Neural cell (in vitro differentiated cells): Measurements from ENCODE around the gene RBM19. TPM values are rescaled to one million over a fixed set of nuclear protein-coding genes. Genes with fewer than 3 reads are reported as not detected.
"Not testable (repeated sequence)": the region's sequence is repeated elsewhere in the genome, so short reads cannot be mapped to it uniquely, and the experiment has no call there.

Experiments
- H2AFZ ChIP-seq: fragments of 200-600, 300-800 bp; sonication (generic), shearing (Covaris generic); 2 replicates; pipeline ENCODE4 v1.6.0; 2014; ENCODE audit warnings: low read depth, mild to moderate bottlenecking, antibody characterized with exemption, low read length, moderate library complexity
- H3F3A ChIP-seq: fragments of 200-600 bp; shearing (Covaris generic); 2 replicates; pipeline ENCODE4 v1.6.1; 2016; ENCODE audit warnings: mild to moderate bottlenecking, moderate library complexity, mixed read lengths, antibody characterized with exemption, low read length; ENCODE audit not compliant: insufficient read depth, poor library complexity, severe bottlenecking
- H3K27ac ChIP-seq: fragments of 200-600, 300-800 bp; sonication (generic), shearing (Covaris generic); 2 replicates; pipeline ENCODE4 v1.5.1; 2014; ENCODE audit warnings: mild to moderate bottlenecking, low read length, moderate library complexity
- H3K27me3 ChIP-seq: fragments of 300-800, 200-600 bp; sonication (generic), shearing (Covaris generic); 2 replicates; pipeline ENCODE4 v1.6.0; 2014; ENCODE audit warnings: mild to moderate bottlenecking, low read depth, low read length, moderate library complexity; ENCODE audit not compliant: insufficient read depth
- H3K36me3 ChIP-seq: fragments of 300-800, 200-600 bp; sonication (generic), shearing (Covaris generic); 2 replicates; pipeline ENCODE4 v1.5.1; 2014; ENCODE audit warnings: mild to moderate bottlenecking, antibody characterized with exemption, low read length, moderate library complexity; ENCODE audit not compliant: insufficient read depth
- H3K4me2 ChIP-seq: fragments of 300-800, 200-600 bp; sonication (generic), shearing (Covaris generic); 2 replicates; pipeline ENCODE4 v1.6.0; 2014; ENCODE audit warnings: mild to moderate bottlenecking, low read length
- H3K4me3 ChIP-seq: fragments of 300-800, 200-600 bp; sonication (generic), shearing (Covaris generic); 2 replicates; pipeline ENCODE4 v1.5.1; 2014; ENCODE audit warnings: mild to moderate bottlenecking, low read length, moderate library complexity
- H3K79me2 ChIP-seq: fragments of 200-600 bp; shearing (Covaris generic); replicated peaks from 2 replicates; pipeline ENCODE4 v1.6.0; 2014; ENCODE audit warnings: mild to moderate bottlenecking, low read length, moderate library complexity; ENCODE audit not compliant: insufficient read depth
- H3K9ac ChIP-seq: fragments of 300-800, 200-600 bp; sonication (generic), shearing (Covaris generic); 2 replicates; pipeline ENCODE4 v1.6.1; 2016; ENCODE audit warnings: mild to moderate bottlenecking, low read length, mixed read lengths
- H3K9me2 ChIP-seq: fragments of 200-600 bp; shearing (Covaris generic); 2 replicates; pipeline ENCODE4 v1.6.1; 2016; ENCODE audit warnings: mild to moderate bottlenecking, low read length, mixed read lengths; ENCODE audit not compliant: insufficient read depth
- H3K9me3 ChIP-seq: fragments of 200-600, 300-800 bp; sonication (generic), shearing (Covaris generic); 2 replicates; pipeline ENCODE4 v1.6.1; 2016; ENCODE audit warnings: mild to moderate bottlenecking, mixed run types, low read length, moderate library complexity, mixed read lengths
- H4K20me1 ChIP-seq: fragments of 200-600 bp; shearing (Covaris generic); 2 replicates; pipeline ENCODE4 v1.6.1; 2016; ENCODE audit warnings: mild to moderate bottlenecking, mixed run types; ENCODE audit not compliant: insufficient read depth
- EP300 ChIP-seq: fragments of 450-650 bp; conservative IDR thresholded peaks from 2 replicates; pipeline ENCODE4 v1.6.1; 2014; ENCODE audit warnings: antibody characterized with exemption, mild to moderate bottlenecking, moderate library complexity; ENCODE audit not compliant: poor library complexity, severe bottlenecking
- EZH2 ChIP-seq: fragments of 200-600, 300-800 bp; shearing (Covaris generic), sonication (generic); IDR thresholded peaks from 2 replicates; pipeline ENCODE4 v1.6.1; 2014; ENCODE audit warnings: antibody characterized with exemption, low read length, borderline replicate concordance, mild to moderate bottlenecking; ENCODE audit not compliant: insufficient read depth, poor library complexity, severe bottlenecking
- MXI1 ChIP-seq: fragments of 450-650 bp; conservative IDR thresholded peaks from 2 replicates; pipeline ENCODE4 v1.6.1; 2014; ENCODE audit warnings: antibody characterized with exemption, mild to moderate bottlenecking; ENCODE audit not compliant: poor library complexity, severe bottlenecking
- POLR2AphosphoS5 ChIP-seq: IDR thresholded peaks from 2 replicates; pipeline ENCODE4 v1.6.1; 2012
- RAD21 ChIP-seq: fragments of 450-650 bp; conservative IDR thresholded peaks from 2 replicates; pipeline ENCODE4 v1.6.1; 2014; ENCODE audit warnings: antibody characterized with exemption, mild to moderate bottlenecking, moderate library complexity
- SMC3 ChIP-seq: fragments of 450-650 bp; conservative IDR thresholded peaks from 2 replicates; pipeline ENCODE4 v1.6.1; 2014; ENCODE audit warnings: antibody characterized with exemption, mild to moderate bottlenecking, moderate library complexity; ENCODE audit not compliant: poor library complexity
- TAF1 ChIP-seq: IDR thresholded peaks from 2 replicates; pipeline ENCODE4 v1.6.1; 2012; ENCODE audit warnings: low read depth
- polyA plus RNA-seq: library from polyadenylated mRNA; depleted of rRNA; stranded (reverse); fragments of >200 nt; gene quantifications from 2 replicates; pipeline ENCODE4 v1.2.3, GENCODE V29; 2014
- TF ChIP-seq, protein P1 (sequence below): IDR thresholded peaks from 2 replicates; pipeline ENCODE4 v1.6.1; 2012; ENCODE audit warnings: borderline replicate concordance
- TF ChIP-seq, protein P2 (sequence below): fragments of 450-650 bp; IDR thresholded peaks from 2 replicates; pipeline ENCODE4 v1.5.1; 2014; ENCODE audit warnings: antibody characterized with exemption, mild to moderate bottlenecking, moderate library complexity; ENCODE audit not compliant: poor library complexity, severe bottlenecking

Gene RBM19
- polyA plus RNA-seq, 1 donor from 2014 or later = 14.2 TPM

GRCh38 chr12:113813229-113813541 is 152.9 kb downstream of the RBM19 start:
- no peaks in the 10 kb centered on the region for H3F3A ChIP-seq
- no peaks in the 10 kb centered on the region for H3K36me3 ChIP-seq
- H3K79me2 ChIP-seq = no peaks in the 10 kb centered on the region
- no peak overlapping the region for H3K4me2 ChIP-seq
- H2AFZ ChIP-seq = no peak overlapping the region
- H4K20me1 ChIP-seq = no peaks in the 10 kb centered on the region
- no peak overlapping the region for H3K9ac ChIP-seq
- no peaks in the 10 kb centered on the region for H3K27me3 ChIP-seq
- TF ChIP-seq TAF1 = no peak
- TF ChIP-seq SMC3 = no peak
- no peak for TF ChIP-seq POLR2AphosphoS5
- TF ChIP-seq EZH2 = no peak
- TF ChIP-seq, protein P1, sequence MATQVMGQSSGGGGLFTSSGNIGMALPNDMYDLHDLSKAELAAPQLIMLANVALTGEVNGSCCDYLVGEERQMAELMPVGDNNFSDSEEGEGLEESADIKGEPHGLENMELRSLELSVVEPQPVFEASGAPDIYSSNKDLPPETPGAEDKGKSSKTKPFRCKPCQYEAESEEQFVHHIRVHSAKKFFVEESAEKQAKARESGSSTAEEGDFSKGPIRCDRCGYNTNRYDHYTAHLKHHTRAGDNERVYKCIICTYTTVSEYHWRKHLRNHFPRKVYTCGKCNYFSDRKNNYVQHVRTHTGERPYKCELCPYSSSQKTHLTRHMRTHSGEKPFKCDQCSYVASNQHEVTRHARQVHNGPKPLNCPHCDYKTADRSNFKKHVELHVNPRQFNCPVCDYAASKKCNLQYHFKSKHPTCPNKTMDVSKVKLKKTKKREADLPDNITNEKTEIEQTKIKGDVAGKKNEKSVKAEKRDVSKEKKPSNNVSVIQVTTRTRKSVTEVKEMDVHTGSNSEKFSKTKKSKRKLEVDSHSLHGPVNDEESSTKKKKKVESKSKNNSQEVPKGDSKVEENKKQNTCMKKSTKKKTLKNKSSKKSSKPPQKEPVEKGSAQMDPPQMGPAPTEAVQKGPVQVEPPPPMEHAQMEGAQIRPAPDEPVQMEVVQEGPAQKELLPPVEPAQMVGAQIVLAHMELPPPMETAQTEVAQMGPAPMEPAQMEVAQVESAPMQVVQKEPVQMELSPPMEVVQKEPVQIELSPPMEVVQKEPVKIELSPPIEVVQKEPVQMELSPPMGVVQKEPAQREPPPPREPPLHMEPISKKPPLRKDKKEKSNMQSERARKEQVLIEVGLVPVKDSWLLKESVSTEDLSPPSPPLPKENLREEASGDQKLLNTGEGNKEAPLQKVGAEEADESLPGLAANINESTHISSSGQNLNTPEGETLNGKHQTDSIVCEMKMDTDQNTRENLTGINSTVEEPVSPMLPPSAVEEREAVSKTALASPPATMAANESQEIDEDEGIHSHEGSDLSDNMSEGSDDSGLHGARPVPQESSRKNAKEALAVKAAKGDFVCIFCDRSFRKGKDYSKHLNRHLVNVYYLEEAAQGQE = no peak
- TF ChIP-seq RAD21 = no peak
- TF ChIP-seq, protein P2, sequence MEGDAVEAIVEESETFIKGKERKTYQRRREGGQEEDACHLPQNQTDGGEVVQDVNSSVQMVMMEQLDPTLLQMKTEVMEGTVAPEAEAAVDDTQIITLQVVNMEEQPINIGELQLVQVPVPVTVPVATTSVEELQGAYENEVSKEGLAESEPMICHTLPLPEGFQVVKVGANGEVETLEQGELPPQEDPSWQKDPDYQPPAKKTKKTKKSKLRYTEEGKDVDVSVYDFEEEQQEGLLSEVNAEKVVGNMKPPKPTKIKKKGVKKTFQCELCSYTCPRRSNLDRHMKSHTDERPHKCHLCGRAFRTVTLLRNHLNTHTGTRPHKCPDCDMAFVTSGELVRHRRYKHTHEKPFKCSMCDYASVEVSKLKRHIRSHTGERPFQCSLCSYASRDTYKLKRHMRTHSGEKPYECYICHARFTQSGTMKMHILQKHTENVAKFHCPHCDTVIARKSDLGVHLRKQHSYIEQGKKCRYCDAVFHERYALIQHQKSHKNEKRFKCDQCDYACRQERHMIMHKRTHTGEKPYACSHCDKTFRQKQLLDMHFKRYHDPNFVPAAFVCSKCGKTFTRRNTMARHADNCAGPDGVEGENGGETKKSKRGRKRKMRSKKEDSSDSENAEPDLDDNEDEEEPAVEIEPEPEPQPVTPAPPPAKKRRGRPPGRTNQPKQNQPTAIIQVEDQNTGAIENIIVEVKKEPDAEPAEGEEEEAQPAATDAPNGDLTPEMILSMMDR = no peak
- TF ChIP-seq EP300 = no peak
- TF ChIP-seq MXI1 = no peak
- no peak overlapping the region for H3K4me3 ChIP-seq
- no peak overlapping the region for H3K27ac ChIP-seq
- no peaks in the 10 kb centered on the region for H3K9me3 ChIP-seq
- H3K9me2 ChIP-seq = no peaks in the 10 kb centered on the region

- no peaks in the 10 kb centered on the region for H3K9me3 ChIP-seq
- H3K9ac ChIP-seq = no peak overlapping the region
- TF ChIP-seq, protein P2 = no peak
- TF ChIP-seq TAF1 = no peak
- no peak for TF ChIP-seq EZH2
- TF ChIP-seq MXI1 = no peak
- no peak for TF ChIP-seq EP300
- TF ChIP-seq, protein P1 = no peak
- no peak for TF ChIP-seq POLR2AphosphoS5
- TF ChIP-seq RAD21 = no peak
- H3K79me2 ChIP-seq = no peaks in the 10 kb centered on the region
- H3K27ac ChIP-seq = no peak overlapping the region
- no peaks in the 10 kb centered on the region for H3K9me2 ChIP-seq
- H3K4me3 ChIP-seq = no peak overlapping the region
- H4K20me1 ChIP-seq = no peaks in the 10 kb centered on the region
- H2AFZ ChIP-seq = no peak overlapping the region
- no peaks in the 10 kb centered on the region for H3K36me3 ChIP-seq
- no peaks in the 10 kb centered on the region for H3F3A ChIP-seq
- no peak overlapping the region for H3K4me2 ChIP-seq
- no peaks in the 10 kb centered on the region for H3K27me3 ChIP-seq
These were observed 153.5 kb downstream of the RBM19 start for GRCh38 chr12:113812411-113813228.

- not testable (repeated sequence) for H3K9ac ChIP-seq, H3K27me3 ChIP-seq, H4K20me1 ChIP-seq, H2AFZ ChIP-seq, H3K36me3 ChIP-seq, H3K4me3 ChIP-seq, H3K9me2 ChIP-seq, H3K27ac ChIP-seq, H3K4me2 ChIP-seq, H3K79me2 ChIP-seq, H3K9me3 ChIP-seq, H3F3A ChIP-seq
These were observed 156.5 kb downstream of the RBM19 start for GRCh38 chr12:113809462-113810220.
